Mammary epithelial cell (primary cell): Measurements from ENCODE around the gene MCL1.

Experiments
- CTCF ChIP-seq, 2 donors: IDR thresholded peaks in 1 of 2; conservative IDR thresholded peaks in 1 of 2; 2 replicates each; pipeline ENCODE4 v1.5.1; 2011 to 2012; ENCODE audit warnings: inconsistent platforms in 2 of 2, low read length in 2 of 2, mild to moderate bottlenecking in 2 of 2, control low read depth in 1 of 2, low read depth in 1 of 2; ENCODE audit not compliant: insufficient read depth in 1 of 2; ENCODE audit errors: extremely low read depth in 1 of 2
- EZH2 ChIP-seq: IDR thresholded peaks from 2 replicates; pipeline ENCODE4 v1.6.1; 2012; ENCODE audit warnings: low read length, inconsistent platforms, borderline replicate concordance

GRCh38 chr1:150562446-150563339, 16.7 kb downstream of the MCL1 start:
- TF ChIP-seq CTCF (conservative IDR thresholded peaks at IDR 0.05 in 1 of 2, IDR thresholded peaks at IDR 0.05 in 1 of 2; ENCODE audit: extremely low read depth in 1 of 2, insufficient read depth in 1 of 2, low read depth in 1 of 2, low read length in 2 of 2) (no peak), EZH2 (no peak)
